D721Med (cell line): ENCODE measurements around the gene NIPAL3.

Experiments
- DNase-seq: peaks from one replicate; pipeline ENCODE4 v3.0.0; 2011; ENCODE audit warnings: low spot score; ENCODE audit not compliant: insufficient read length
- FAIRE-seq: peaks from 2 replicates; lab custom pipeline; 2011; peaks lifted over from hg19 to GRCh38; lab: Jason Lieb, UNC
- CTCF ChIP-seq: IDR thresholded peaks from 2 replicates; pipeline ENCODE4 v1.5.1; 2012; ENCODE audit warnings: mild to moderate bottlenecking, control low read depth; ENCODE audit not compliant: insufficient read depth; ENCODE audit errors: missing control alignments

NIPAL3 gene

GRCh38 chr1:24374891-24375786 is 40.5 kb upstream of the NIPAL3 start:
- DNase-seq, result no peak
- no peak for FAIRE-seq
- no peak for TF ChIP-seq CTCF

GRCh38 chr1:24379733-24380315 is 35.8 kb upstream of the NIPAL3 start:
- TF ChIP-seq CTCF, result no peak
- no peak for FAIRE-seq
- DNase-seq, result no peak

DNA sequence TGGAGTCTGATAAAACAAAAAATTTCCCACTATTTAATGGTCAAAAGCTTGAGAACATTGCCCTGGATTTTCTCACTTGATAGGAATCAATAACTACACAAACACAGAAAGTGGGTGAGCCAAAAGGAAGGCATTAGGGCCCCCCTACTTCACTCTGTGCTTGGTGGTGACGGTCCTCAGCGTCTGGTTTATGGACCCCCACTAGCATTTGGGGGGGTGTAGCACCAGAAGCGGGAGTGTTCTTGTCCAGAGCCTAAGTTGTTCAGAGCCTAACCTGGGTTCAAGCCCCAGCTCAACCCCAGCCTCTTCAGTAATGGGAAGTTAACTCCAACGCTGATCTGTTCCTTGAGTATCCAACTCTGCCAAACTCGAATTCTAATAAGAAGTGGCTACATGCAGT is 35.1 kb upstream of the NIPAL3 start:
- TF ChIP-seq CTCF, result no peak
- DNase-seq (no peak), FAIRE-seq (no peak)

GRCh38 chr1:24381256-24381655 is 34.3 kb upstream of the NIPAL3 start:
- no peak for DNase-seq
- no peak for FAIRE-seq
- TF ChIP-seq CTCF, result no peak

DNA sequence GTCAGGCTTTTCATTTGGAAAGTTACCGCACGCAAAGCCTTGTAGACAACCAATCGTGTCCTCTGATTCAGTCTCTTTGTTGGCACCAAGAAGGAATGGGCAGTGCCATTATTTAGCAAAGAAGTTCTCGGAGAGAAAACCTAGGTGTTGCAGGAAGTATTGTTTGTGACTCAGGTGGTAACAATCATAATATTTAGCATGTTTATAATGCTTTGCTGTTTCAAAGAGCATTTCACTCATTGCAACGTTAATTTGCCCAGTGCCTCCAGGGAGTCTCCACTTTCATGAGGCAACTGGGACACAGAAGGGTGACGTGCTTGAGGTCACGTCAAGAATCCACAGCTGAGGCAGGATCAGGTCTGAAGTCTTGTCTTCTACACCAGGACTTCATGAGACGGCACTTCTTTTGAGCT is 33.4 kb upstream of the NIPAL3 start:
- FAIRE-seq (no peak), DNase-seq (no peak)
- TF ChIP-seq CTCF, result no peak

DNA sequence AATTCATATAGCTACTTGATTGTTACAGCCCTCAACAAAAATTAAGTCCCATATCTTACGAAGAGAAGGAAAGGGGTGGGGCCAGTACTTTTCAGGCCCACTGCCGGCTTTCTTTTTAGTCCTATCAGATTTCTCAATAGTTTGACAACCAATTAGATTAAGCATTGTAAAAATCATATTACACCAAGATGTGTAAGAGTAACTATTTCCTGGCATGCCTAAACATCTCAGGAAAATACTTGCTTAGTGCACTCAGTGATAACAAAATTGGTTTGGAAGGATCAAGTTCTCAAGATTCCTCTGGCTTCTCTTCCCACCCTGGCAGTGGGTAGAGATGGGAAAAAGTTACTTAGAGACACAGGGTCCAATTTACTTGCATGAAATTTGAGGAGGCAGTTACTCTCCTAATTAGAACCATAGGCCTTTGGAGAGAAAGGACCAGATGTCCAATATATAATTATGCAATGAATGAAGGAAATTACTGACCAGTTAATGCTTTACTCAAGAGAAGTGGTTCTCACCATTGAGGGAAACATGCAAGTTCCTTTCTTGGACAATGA is 32.1 kb upstream of the NIPAL3 start:
- FAIRE-seq (no peak), DNase-seq (no peak)
- no peak for TF ChIP-seq CTCF
